GM19035 (cell line): ENCODE results near the gene TBX21.

Source experiments
- ATAC-seq: cut with Tn5 transposase; IDR thresholded peaks from one replicate; pipeline ENCODE4 v1.9.1; 2021; ENCODE audit not compliant: unreplicated experiment

TBX21 gene, protein sequence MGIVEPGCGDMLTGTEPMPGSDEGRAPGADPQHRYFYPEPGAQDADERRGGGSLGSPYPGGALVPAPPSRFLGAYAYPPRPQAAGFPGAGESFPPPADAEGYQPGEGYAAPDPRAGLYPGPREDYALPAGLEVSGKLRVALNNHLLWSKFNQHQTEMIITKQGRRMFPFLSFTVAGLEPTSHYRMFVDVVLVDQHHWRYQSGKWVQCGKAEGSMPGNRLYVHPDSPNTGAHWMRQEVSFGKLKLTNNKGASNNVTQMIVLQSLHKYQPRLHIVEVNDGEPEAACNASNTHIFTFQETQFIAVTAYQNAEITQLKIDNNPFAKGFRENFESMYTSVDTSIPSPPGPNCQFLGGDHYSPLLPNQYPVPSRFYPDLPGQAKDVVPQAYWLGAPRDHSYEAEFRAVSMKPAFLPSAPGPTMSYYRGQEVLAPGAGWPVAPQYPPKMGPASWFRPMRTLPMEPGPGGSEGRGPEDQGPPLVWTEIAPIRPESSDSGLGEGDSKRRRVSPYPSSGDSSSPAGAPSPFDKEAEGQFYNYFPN

DNA sequence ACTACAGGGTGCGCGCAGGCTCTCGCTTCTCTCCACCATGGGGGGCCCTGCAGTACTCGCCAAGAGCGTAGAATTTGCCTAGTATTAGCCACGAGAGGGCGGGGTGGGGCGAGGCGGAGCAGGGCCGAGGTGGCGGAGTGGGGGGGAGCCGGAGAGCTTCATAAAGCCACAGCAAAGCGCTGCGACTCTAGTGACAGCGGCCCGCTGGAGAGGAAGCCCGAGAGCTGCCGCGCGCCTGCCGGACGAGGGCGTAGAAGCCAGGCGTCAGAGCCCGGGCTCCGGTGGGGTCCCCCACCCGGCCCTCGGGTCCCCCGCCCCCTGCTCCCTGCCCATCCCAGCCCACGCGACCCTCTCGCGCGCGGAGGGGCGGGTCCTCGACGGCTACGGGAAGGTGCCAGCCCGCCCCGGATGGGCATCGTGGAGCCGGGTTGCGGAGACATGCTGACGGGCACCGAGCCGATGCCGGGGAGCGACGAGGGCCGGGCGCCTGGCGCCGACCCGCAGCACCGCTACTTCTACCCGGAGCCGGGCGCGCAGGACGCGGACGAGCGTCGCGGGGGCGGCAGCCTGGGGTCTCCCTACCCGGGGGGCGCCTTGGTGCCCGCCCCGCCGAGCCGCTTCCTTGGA, at the start of gene TBX21:
Gene TBX21, plus strand, starts transcription at position 190 of the 627 bp plus-strand sequence. Its CDS starts 219 bp downstream, at position 409.
- ATAC-seq, result peak; percentile 58

DNA sequence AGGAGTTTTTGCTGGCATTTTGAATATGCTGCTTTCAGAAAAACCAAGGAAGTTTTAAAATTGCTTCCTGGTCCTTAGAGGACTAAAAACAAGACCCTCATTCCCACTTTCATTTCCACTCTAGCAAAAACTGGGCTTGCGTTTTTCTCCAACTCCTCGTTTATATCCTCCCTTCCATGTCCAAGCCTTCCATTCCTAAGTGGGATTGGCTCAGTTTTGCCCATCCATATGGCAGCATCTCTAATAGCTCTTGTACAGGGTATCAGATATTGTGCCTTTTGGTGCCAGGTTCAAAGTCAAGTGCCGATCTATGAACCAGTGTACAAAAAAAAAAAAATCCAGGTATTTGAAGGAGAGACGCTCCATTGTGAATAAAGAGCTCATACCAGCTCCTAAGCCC, 49.0 kb upstream of the TBX21 start:
- ATAC-seq, result no peak

DNA sequence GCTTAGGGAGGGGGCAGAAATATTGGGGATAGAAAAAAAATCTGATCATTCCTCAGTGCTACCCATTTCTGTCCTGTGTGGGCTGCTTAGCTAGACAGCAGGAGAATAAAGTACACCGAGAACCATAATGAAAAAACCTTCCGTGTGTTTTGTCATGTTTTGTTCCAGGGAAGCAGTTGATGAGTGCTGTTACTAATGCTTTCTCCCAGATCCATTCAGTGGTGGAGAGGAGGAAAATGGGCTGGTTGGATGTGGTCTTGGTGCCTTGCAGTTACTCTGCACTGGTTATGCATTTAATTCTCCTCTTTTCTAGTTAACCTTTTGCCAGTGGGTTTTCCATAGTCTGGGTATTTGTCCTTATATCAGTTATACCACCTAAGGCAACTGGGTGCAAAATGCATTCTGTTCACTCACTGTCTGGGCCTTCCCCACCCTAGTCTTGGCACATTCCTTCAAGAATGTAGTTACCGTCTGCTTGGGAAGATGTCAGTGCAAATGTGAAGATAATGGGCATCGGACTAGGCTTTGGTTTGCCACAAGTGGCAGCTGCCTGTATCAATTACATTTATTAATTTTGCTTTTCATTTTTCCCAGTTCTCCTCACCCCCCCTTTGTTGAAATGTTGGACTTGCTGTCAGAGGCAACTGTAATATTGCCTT, 48.4 kb upstream of the TBX21 start:
- ATAC-seq, result no peak

DNA sequence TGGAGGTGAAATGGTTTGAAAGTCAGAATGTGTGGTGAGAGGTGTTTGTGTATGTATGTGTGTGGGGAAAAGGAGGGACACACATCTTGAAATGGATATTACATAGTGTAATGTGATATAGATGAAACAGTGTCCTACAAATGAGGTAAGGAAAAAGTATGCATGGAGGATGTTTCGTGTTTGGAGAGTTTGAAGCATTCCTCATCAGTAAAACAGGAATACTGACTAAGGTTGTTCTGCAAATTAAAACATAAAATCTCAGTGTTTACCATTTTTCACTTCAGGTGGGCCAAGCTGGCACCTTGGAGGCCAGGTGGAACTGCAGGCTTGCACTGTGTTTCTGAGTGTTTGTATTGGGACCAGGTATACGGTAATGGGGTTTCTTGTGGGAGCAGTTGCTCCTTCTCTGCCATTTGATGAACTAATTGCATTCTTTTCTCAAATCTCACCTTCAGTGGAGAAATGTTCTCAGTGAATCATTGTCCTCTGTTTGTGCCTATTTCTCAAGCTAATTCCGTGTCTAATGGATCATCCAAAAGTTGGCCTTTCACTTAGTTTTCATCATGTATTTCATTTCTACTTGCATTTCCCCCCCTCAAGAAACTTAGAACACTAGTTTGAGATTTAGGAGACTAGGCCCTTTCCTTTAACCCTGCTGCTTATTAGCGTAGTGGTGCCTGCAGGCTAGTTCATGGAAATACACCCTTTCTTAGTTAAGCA, 47.3 kb upstream of the TBX21 start:
- no peak for ATAC-seq

DNA sequence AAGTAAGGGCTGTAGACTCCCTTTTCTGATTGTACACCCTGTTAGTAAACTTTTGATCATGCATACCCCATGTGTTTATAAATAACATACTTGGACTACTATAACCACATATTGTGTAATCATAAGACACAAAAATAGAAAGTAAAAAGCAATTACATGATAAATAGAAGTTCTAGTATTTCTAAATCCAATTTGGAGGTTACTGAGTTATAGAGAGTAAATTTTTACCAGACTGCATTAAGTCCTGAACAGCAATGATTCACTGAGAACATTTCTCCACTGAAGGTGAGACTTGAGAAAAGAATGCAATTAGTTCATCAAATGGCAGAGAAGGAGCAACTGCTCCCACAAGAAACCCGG, 46.8 kb upstream of the TBX21 start:
- no peak for ATAC-seq

DNA sequence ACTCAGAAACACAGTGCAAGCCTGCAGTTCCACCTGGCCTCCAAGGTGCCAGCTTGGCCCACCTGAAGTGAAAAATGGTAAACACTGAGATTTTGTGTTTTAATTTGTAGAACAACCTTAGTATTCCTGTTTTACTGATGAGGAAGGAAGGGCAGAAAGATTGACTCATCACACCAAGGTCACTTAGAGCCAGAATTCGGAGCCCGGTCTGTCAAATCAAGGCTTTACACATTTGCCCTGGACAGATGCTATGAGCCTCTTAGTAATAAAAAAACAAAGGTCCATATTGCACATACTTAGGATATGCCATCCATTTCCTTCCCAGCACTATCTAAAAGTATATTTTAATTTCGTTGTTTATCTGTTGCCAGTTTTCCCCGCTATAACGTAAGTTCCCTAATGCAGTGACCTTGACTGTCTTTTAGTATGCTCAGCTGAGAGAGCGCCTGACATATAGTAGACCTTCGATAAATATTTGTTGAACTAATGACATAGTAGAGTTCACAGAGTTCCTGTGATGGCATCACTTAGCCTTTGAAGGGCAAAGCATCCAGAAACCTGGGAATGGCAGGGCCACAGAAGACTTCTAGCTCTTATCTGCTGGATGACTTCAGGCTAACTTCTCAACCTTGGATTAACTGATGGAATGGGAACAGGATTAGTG, 46.2 kb upstream of the TBX21 start:
- ATAC-seq, result no peak

DNA sequence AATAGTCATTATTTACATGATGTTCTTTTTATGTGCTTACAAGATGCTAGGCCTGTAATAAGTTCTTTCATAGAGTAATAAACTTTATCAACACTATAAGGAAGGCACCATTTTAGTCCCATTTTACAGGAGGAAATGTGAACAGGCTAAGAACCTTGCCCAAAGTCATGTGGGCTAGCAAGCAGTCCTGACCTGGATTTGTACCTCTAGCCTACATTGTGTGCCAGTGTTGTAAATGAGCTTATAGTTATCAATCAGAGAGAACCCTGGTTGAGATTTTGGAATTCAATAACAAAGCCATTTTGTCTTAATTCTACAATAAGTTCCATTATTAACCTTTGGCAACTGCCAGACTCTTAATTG, 45.7 kb upstream of the TBX21 start:
- no peak for ATAC-seq

DNA sequence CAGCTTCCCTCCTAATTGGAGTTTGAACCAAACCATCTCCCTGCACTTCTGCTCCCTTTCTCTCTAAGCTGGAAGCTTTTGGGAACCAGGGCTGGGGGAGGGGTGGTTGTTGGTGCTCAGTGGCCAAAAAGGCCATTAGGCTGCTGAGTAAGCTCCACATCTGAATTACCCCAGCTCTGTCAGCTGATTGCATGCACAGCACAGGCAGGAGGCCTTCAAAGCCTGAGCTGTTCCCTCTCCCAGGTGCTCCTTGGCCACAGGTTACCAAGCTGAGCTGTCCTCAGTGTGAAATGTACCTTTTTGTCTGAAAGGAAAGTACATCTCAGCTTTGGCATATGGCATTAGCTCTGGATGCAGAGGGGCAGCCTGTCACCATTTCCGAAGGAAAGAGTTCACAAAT, 45.3 kb upstream of the TBX21 start:
- ATAC-seq, result no peak

DNA sequence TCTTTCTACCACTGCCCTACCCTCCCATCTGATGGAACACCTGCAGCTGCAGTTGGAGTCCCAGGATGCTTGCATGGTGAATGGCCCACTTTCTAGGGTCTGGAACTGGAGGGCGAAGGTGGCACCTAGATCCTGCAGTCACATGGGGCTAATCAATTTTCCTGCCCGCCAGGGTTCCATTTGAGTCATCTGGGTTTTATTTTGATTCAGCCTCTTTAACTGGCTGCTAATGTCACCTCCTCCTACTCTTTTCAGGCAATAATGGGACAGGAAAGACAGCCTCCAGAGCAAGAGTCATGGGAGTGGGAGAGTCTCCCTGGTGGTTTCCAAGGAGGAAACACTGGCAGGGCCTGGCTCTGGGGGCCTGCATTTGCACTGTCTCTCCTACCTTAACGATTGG, 42.9 kb upstream of the TBX21 start:
- no peak for ATAC-seq

DNA sequence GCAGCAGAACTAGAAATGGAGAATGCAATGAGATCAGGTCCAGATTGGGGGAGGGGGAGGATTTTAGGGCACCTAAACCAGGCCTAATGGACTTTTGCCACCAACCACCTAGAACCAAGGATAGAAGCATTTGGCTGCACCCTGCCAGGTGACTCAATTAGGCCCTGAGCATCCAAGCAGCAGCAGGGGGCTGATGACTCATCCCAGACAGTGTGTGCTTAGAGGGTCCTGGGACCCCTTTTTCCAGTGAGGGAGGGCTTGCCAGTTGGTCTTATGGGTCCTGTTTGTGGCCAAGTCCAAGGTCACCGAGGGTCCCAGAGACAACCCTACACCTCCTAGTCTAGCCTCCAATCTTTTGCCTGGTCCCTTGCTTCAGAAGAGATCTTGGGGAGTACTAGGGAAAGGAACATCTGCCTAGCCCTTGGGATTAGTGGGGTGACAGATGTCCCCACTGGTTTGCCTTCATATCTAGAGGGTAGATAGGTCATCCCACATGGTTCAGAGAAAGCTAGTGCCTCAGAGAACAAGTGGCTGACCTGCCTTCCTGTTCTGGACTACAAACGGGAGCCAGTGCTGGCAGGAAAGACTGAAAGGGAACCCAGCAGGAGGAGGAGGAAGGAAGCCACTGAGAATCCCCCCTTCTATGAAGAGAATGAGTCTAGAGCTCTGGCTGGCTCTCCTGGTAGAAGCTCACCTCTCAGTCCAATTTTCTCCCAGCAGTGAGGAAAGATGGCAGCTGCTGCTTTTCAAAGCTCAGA, 40.7 kb upstream of the TBX21 start:
- no peak for ATAC-seq

DNA sequence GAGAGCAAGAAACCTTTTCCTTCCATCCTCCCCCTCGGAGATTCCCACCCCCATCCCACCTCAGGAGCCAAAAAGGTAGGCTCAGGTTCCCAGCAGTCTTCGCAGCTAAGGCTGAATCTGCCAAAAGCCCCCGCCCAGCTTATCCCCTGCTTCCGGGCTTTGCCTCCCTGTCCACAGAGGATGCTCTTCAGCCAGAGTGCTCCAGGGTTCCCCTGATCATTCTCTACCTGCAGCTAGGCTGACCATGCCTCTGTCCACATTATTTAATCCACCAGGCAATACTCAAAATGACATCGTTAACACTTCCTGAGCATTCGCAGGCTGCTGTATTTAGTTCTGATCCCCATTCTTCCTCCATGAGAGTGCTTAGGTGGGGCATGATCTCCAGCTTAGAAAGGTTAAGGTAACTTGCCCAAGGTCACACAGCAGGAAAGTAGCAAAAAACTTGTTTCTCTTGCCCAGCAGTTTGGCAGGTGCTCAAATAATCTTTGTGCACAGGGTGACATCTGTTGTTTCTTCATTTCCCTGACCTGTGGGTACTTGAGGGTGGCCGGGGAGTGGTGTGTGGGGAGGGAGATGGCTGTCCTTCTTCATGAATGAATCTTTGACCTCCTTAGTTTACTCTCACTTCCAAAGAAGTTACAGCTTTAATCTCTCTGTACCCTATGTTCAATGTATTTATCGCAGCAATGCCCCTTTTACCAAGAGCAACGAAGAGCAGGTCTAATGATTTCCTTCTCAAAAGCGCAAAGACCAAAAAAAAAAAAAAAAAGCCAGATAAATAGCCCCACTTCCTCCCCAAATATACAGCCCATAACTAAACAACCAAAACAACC, 39.9 kb upstream of the TBX21 start:
- no peak for ATAC-seq

DNA sequence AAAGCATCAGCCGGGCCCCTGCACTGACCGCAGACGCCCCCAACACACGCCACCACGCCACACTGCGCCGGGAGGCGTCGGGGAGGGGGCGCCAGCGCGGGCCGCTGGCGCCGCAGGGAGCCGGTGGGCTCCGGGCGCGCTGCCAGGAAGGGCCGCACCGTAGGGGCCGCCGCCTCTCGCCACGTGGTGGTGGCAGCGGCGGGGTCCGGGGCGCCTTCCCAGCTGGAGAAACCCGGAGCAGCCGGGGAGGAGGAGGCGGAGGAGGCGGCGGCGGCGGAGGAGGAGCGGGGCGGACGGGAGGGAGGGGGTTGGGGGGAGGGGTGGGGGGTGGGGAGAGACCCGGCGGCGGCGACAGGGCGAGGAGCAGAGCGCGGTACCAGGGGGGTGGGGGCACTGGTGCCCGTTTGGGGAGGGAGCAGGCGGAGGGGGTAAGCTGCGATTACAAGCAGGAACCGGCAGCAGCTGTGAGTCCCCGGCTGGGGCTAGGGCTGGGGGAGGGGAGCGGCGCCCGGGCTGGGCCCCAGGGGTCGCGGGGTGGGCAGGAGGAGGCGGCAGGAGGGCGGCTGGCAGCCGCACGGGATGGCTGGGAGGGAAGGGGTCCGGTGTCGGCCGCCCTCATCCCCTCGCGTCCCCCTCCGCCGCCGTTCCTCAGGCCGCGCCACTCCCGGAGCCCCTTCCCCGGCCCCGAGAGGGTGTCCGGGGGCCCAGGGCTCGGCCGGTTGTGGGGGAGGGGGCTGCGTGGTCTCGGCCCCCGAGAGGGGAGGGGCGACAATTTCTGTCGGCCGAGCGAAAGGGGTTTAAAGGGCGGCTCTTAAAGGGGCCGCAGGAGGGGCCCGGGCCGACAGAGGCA, 39.1 kb upstream of the TBX21 start, which contains the start of gene TBKBP1:
Gene TBKBP1, plus strand, starts transcription at position 431 of the 850 bp plus-strand sequence. CDS start 1,952 bp downstream, outside the sequence.
- no peak for ATAC-seq

DNA sequence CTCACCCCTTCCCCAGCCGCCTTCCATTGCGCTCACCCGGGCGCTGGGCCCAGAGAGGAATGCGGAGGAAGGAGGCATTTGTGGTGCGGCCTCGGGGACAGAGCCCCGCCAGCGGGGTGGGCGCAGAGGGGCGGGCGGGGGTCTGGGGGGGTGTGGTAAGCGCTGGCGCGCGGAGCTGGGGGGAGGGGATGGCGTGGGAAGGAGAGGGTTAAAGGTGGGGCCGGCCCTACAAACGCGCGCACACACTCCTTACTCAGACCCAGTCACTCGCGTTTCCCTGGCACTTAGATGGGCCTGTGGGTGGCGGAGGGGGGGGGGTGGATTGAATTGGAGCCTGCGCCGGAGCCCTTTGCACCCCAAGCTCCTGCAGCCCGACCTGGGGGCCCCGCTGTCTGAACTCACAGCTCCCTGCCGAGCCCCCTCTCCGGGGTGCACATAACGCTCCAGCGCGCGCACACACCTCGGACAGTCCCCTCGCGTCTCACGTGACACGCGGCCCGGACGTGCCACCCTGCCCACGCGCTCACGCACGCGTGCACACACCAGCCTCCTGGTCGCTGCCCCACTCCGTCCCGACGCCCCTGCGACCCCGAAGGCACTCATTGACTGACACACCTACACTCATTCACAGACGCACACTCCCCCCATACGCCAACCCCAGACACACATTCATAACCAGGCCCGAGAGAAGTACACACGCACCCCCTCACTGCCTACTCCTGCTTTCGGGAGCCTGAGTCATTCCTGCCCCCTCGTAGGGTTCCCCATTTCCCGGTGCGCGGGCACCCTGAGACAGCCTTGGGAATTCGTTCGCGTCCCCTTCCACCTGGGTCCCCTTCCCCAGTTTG, 38.2 kb upstream of the TBX21 start:
- ATAC-seq, result no peak

DNA sequence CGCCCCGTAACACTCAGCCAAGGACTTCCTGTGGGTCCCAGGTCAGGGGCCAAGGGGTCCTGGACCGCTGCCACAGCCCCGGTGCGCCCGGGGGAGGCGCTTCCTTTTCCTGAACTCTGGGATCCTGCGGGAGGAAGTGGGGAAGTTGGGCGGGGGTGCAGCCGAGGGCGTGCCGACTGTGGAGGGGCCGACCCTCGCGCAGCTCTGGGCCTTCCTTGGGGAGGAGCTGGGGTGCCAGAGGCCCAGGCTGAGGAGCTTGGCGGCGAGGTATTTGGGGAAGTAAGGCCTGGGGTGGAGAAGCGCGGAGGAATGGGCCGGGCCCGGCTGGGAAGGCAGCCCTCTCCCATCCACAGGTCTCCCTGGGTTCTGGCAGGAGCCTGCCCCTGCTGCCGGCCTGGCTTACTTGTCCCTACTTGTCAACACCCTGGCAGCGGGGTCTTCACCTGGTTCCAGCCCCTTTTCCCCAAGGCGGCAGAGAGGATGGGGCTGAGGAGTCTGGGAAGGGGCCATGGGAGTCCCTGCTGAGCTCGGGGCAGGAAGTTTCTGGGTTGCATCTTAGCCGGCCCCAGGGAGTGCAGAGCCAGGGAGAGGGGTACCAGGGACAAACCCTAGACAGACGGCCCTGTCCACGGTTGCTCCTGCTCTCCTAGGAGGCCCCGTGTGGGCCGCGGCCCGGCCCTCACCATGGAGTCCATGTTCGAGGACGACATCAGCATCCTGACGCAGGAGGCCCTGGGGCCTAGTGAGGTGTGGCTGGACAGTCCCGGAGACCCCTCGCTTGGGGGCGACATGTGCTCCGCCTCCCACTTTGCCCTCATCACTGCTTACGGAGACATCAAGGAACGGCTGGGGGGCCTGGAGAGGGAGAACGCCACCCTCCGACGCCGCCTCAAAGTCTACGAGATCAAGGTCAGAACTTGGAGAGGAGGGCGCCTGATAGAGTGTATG, 37.3 kb upstream of the TBX21 start:
- no peak for ATAC-seq

DNA sequence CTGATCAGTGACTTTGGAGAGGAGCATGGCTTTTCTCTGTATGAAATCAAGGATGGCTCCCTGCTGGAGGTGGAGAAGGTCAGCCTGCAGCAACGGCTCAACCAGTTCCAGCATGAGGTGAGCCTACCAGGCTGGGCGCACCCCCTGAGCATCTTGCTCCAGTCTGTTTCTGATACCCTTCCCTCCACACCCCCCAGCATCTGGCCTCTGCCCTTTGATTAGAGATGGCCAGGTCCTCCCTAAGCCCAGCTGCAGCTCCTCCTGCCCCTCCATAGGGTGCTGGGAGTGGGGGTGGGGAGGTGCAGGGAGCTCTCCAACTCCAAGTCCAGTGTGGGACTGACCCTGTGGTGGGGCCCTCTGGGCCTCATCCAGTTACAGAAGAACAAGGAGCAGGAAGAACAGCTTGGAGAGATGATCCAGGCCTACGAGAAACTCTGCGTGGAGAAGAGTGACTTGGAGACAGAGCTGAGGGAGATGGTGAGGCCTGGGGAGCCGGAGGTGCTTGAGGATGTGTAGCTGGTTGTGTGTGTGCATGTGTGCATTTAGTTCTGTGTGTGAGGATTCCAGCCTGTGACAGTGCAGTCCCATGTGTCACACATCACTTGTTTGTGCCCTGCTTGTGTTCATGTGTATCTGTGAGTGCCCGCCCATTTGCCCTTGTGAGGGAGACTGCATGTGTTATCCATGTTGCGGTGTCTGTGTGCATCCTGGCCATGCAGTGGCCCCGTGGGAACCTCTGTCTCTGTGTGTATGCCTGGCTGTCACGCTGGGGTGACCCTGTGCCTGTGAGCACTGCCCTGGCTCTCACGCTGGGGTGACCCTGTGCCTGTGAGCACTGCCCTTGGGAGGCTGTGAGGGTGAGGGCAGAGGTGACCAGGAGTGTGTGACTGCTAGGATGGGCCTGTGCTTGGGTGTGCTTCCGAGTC, 36.1 kb upstream of the TBX21 start:
- no peak for ATAC-seq
